Thyroid gland (tissue), 4 donors: ENCODE measurements around the gene SPAAR.

ENCODE experiments used
- CTCF ChIP-seq, 6 experiments: fragments of 200-600 bp in 3 of 6; fragments of 450-650 bp in 3 of 6; sonication (generic) in 3 of 6; IDR thresholded peaks; one replicate each; pipeline ENCODE4 v1.5.1; 2016 to 2019; ENCODE audit warnings: antibody characterized with exemption in 6 of 6, mild to moderate bottlenecking in 2 of 6, inconsistent platforms in 1 of 6, moderate library complexity in 1 of 6
- POLR2A ChIP-seq, 2 donors: fragments of 450-650 bp; IDR thresholded peaks; one replicate each; pipeline ENCODE4 v1.6.1; 2017; ENCODE audit warnings: antibody characterized with exemption in 2 of 2, mild to moderate bottlenecking in 2 of 2, moderate library complexity in 1 of 2

- peak; percentile 89 to 94 (median 94) for TF ChIP-seq CTCF (IDR thresholded peaks at IDR 0.05)
- no peak for TF ChIP-seq POLR2A (IDR thresholded peaks at IDR 0.05)
These were observed 26.9 kb upstream of the SPAAR start for GRCh38 chr9:35882263-35882848.
